GM12878 (cell line): ENCODE data around the gene RBBP8NL. TPM values are rescaled to one million over a fixed set of nuclear protein-coding genes. Genes with fewer than 3 reads are reported as not detected.

ENCODE experiments used
- ATAC-seq: fragments of 200-7000 bp; cut with Tn5 transposase; 3 replicates; pipeline ENCODE4 v1.9.1; 2020; ENCODE audit warnings: mild to moderate bottlenecking, moderate library complexity
- BruUV-seq: library from RNA; stranded (reverse); fragments of 400-500 nt; replicated peaks from 2 replicates; lab custom pipeline; 2021; lab: Mats Ljungman, UMichigan
- CTCF ChIA-PET: fragments of 300-600 bp; sonication (Branson Sonifier 250); formaldehyde crosslinking; extraction: SDS; loops from one replicate; lab custom pipeline; 2021; ENCODE audit warnings: inconsistent platforms; lab: Yijun Ruan, JAX
- POLR2A ChIA-PET: fragments of 350-600 bp; formaldehyde crosslinking; extraction: SDS; loops from one replicate; lab custom pipeline; 2021; ENCODE audit warnings: inconsistent platforms; lab: Charles Lee
- RAD21 ChIA-PET: fragments of 300-600 bp; sonication (Branson Sonifier 250); formaldehyde crosslinking; loops from one replicate; lab custom pipeline; 2023; ENCODE audit warnings: antibody characterized with exemption; ENCODE audit not compliant: unreplicated experiment; lab: Charles Lee
- SMC1A ChIA-PET: fragments of 300-600 bp; sonication (Branson Sonifier 250); formaldehyde crosslinking; loops from one replicate; lab custom pipeline; 2023; ENCODE audit not compliant: unreplicated experiment, uncharacterized antibody; lab: Charles Lee
- DNase-seq: peaks from one replicate; pipeline ENCODE4 v3.0.0-alpha.2; 2011; ENCODE audit warnings: low read depth, low spot score
- FAIRE-seq: peaks from 3 replicates; lab custom pipeline; 2011; peaks lifted over from hg19 to GRCh38; lab: Jason Lieb, UNC
- H2AFZ ChIP-seq: 2 replicates; pipeline ENCODE4 v1.6.0; 2011; ENCODE audit warnings: low read depth, low read length, control low read depth; ENCODE audit not compliant: control insufficient read depth
- H3K27ac ChIP-seq: 2 replicates; pipeline ENCODE4 v1.5.1; 2011; ENCODE audit warnings: control low read depth; ENCODE audit not compliant: control insufficient read depth, insufficient read depth
- H3K27me3 ChIP-seq, 2 experiments: replicated peaks in 1 of 2; 2 replicates each; pipeline versions ENCODE4 v1.6.0 to v1.6.1; 2011; ENCODE audit warnings: low read length in 1 of 2; ENCODE audit not compliant: control insufficient read depth in 2 of 2, insufficient read depth in 2 of 2
- H3K36me3 ChIP-seq, 2 experiments: 2 replicates each; pipeline ENCODE4 v1.5.1; 2011; ENCODE audit warnings: low read length in 1 of 2; ENCODE audit not compliant: control insufficient read depth in 2 of 2, insufficient read depth in 2 of 2
- H3K4me1 ChIP-seq: 2 replicates; pipeline ENCODE4 v1.6.1; 2011; ENCODE audit warnings: mild to moderate bottlenecking, low read length, moderate library complexity, mixed read lengths; ENCODE audit not compliant: control insufficient read depth, insufficient read depth
- H3K4me2 ChIP-seq: 2 replicates; pipeline ENCODE4 v1.6.0; 2011; ENCODE audit warnings: control low read depth; ENCODE audit not compliant: control insufficient read depth, insufficient read depth
- H3K4me3 ChIP-seq: fragments of 200-600 bp; sonication (generic); 2 replicates; pipeline ENCODE4 v1.5.1; 2016
- H3K79me2 ChIP-seq: 2 replicates; pipeline ENCODE4 v1.6.0; 2011; ENCODE audit warnings: low read length; ENCODE audit not compliant: control insufficient read depth, insufficient read depth
- H3K9ac ChIP-seq: 2 replicates; pipeline ENCODE4 v1.8.0; 2011; ENCODE audit warnings: low read length, control low read depth, mixed read lengths; ENCODE audit not compliant: control insufficient read depth, insufficient read depth
- H3K9me3 ChIP-seq: replicated peaks from 3 replicates; pipeline ENCODE4 v1.5.1; 2011; ENCODE audit warnings: mild to moderate bottlenecking, low read length; ENCODE audit not compliant: control insufficient read depth, insufficient read depth
- H4K20me1 ChIP-seq: 2 replicates; pipeline ENCODE4 v1.6.0; 2011; ENCODE audit not compliant: control insufficient read depth, insufficient read depth
- CREM ChIP-seq: IDR thresholded peaks from 2 replicates; pipeline ENCODE4 v1.6.1; 2014; ENCODE audit warnings: antibody characterized with exemption, low read depth
- E2F4 ChIP-seq: IDR thresholded peaks from 2 replicates; pipeline ENCODE4 v1.6.1; 2012; ENCODE audit warnings: low read depth, low read length, improper control_type of control experiment
- EP300 ChIP-seq, 2 experiments: fragments of 150-350 bp in 1 of 2; IDR thresholded peaks; 2 replicates each; pipeline ENCODE4 v1.6.1; 2011 to 2012; ENCODE audit warnings: low read depth in 2 of 2, low read length in 2 of 2, borderline replicate concordance in 1 of 2, improper control_type of control experiment in 1 of 2, inconsistent platforms in 1 of 2; ENCODE audit not compliant: control insufficient read depth in 1 of 2
- HCFC1 ChIP-seq: fragments of 150-350 bp; IDR thresholded peaks from 2 replicates; pipeline ENCODE4 v1.6.1; 2014; ENCODE audit warnings: low read length
- MEF2B ChIP-seq: fragments of 450-650 bp; IDR thresholded peaks from 2 replicates; pipeline ENCODE4 v1.6.1; 2018; ENCODE audit warnings: mild to moderate bottlenecking, moderate library complexity; ENCODE audit not compliant: partially characterized antibody, poor library complexity, severe bottlenecking
- MTA2 ChIP-seq: fragments of 450-650 bp; IDR thresholded peaks from 2 replicates; pipeline ENCODE4 v1.6.1; 2016; ENCODE audit warnings: low read depth, mild to moderate bottlenecking, moderate library complexity
- NKRF ChIP-seq: fragments of 450-650 bp; conservative IDR thresholded peaks from 2 replicates; pipeline ENCODE4 v1.6.1; 2017; ENCODE audit warnings: mild to moderate bottlenecking, moderate library complexity
- POLR2AphosphoS5 ChIP-seq: IDR thresholded peaks from 2 replicates; pipeline ENCODE4 v1.6.1; 2011; ENCODE audit warnings: mild to moderate bottlenecking, low read length, inconsistent platforms
- SREBF2 ChIP-seq: IDR thresholded peaks from 2 replicates; pipeline ENCODE4 v1.6.1; 2012; ENCODE audit warnings: mild to moderate bottlenecking, low read length
- TAF1 ChIP-seq: IDR thresholded peaks from 2 replicates; pipeline ENCODE4 v1.6.1; 2011; ENCODE audit warnings: mild to moderate bottlenecking, low read depth, low read length, borderline replicate concordance
- ZBTB11 ChIP-seq: fragments of 450-650 bp; formaldehyde crosslinking; IDR thresholded peaks from 2 replicates; pipeline ENCODE4 v1.5.0; 2022; ENCODE audit warnings: mild to moderate bottlenecking, missing genetic modification characterization
- WGBS: methylation state at CpG from one replicate; pipeline ENCODE4 v1.1.6; 2016; ENCODE audit warnings: low lambda C conversion rate; ENCODE audit not compliant: insufficient replicate concordance, insufficient coverage; ENCODE audit errors: missing lambda C conversion rate; 5-methylcytosine and 5-hydroxymethylcytosine counted together
- in situ Hi-C: fragments of 300-500 bp; cut with MboI; formaldehyde crosslinking; loops from 9 replicates; pipeline ENCODE4 v1.14.3; 2018; ENCODE audit warnings: mixed read lengths
- intact Hi-C: fragments of 100-400 bp; cut with micrococcal nuclease; formaldehyde crosslinking; loops from one replicate; pipeline ENCODE4 v1.14.2; 2022; ENCODE audit not compliant: unreplicated experiment
- polyA plus RNA-seq, 11 experiments: library from polyadenylated mRNA; depleted of rRNA in 4 of 11; unstranded in 6 of 11; stranded (reverse) in 5 of 11; fragments of >200 nt; fragmentation: Nextera tagmentation in 4 of 11; fragmentation: Illumina TruSeq in 1 of 11; extraction: Ambion mirVana in 4 of 11; extraction: Trizol in 1 of 11; gene quantifications; 1 replicate in 1 of 11; 2 replicates in 10 of 11; pipeline versions ENCODE4 v1.2.1 to v1.2.3, GENCODE V29; 2011 to 2016; ENCODE audit warnings: inconsistent platforms in 2 of 11, missing spikeins in 2 of 11, low read depth in 1 of 11
- total RNA-seq, 4 experiments: library from RNA; depleted of rRNA in 3 of 4; stranded (reverse); fragments of >200 nt in 3 of 4; fragmentation: Illumina TruSeq in 1 of 4; extraction: Trizol in 1 of 4; gene quantifications; 2 replicates each; pipeline versions ENCODE4 v1.2.1 to v1.2.3, GENCODE V29; 2013 to 2021

RBBP8NL gene
- total and polyA plus RNA-seq, 10 of the 15 experiments (the other 5 are each of a cell fraction or from before 2014, with no cell fraction given): not detected

- Histone ChIP-seq H3K4me3 (no peak overlapping the region), H3K79me2 (no peaks in the 10 kb centered on the region), H3K4me1 (no peaks in the 10 kb centered on the region), H3K27me3 (peaks cover 0 to 1% of the 10 kb centered on the region in 2 experiments; a peak in 2 of 4 replicates), H3K36me3 (no peaks in the 10 kb centered on the region), H3K9ac (no peak overlapping the region), H3K9me3 (no peaks in the 10 kb centered on the region), H3K4me2 (no peak overlapping the region), H2AFZ (no peak overlapping the region), H4K20me1 (no peaks in the 10 kb centered on the region), H3K27ac (no peak overlapping the region)
- ChIA-PET POLR2A (no interaction called here), SMC1A (no interaction called here), RAD21 (no interaction called here), CTCF (no interaction called here)
- intact Hi-C loops (no loop called here), in situ Hi-C loops (no loop called here)
- ATAC-seq (no peak), DNase-seq (no peak), FAIRE-seq (no peak)
- no peak for TF ChIP-seq EP300 (IDR thresholded peaks at IDR 0.05; ENCODE audit: borderline replicate concordance in 1 of 2, control insufficient read depth in 1 of 2, low read depth in 2 of 2, low read length in 2 of 2)
- no TSS peak for BruUV-seq
- WGBS: 63% methylated on average over 10 of the region's 10 CpGs
Observed at GRCh38 chr20:62428002-62428372, 648 bp upstream of the RBBP8NL start.

- Histone ChIP-seq H2AFZ (no peak overlapping the region), H3K79me2 (no peaks in the 10 kb centered on the region), H3K27ac (no peak overlapping the region), H3K4me2 (no peak overlapping the region), H4K20me1 (no peaks in the 10 kb centered on the region), H3K36me3 (no peaks in the 10 kb centered on the region), H3K4me1 (no peaks in the 10 kb centered on the region), H3K9ac (no peak overlapping the region), H3K9me3 (no peaks in the 10 kb centered on the region), H3K4me3 (no peak overlapping the region), H3K27me3 (peaks cover 0 to 1% of the 10 kb centered on the region in 2 experiments; a peak in 2 of 4 replicates)
- ChIA-PET RAD21 (no interaction called here), SMC1A (no interaction called here), POLR2A (no interaction called here), CTCF (no interaction called here)
- no peak for DNase-seq
- in situ Hi-C loops (no loop called here), intact Hi-C loops (no loop called here)
- ATAC-seq: no peak
- WGBS: 52% methylated on average over 22 of the region's 22 CpGs
- no TSS peak for BruUV-seq
- FAIRE-seq: no peak
- TF ChIP-seq CREM (no peak), ZBTB11 (CRISPR knock-in tag) (no peak), E2F4 (no peak), TAF1 (no peak), SREBF2 (no peak), POLR2AphosphoS5 (no peak), NKRF (no peak), MTA2 (no peak), MEF2B (no peak), HCFC1 (no peak)
Observed at GRCh38 chr20:62426699-62427131, 624 bp downstream of the RBBP8NL start.
